AG10803 (cell line): ENCODE results near the gene NEURL2.
A peak's percentile ranks its signal among the peaks of the same experiment; 100 is the strongest.

Experiments
- DNase-seq: peaks from one replicate; pipeline ENCODE4 v3.0.0; 2010; ENCODE audit warnings: low read depth
- H3K4me3 ChIP-seq: 2 replicates; pipeline ENCODE4 v1.5.1; 2011; ENCODE audit warnings: mild to moderate bottlenecking, low read length, control low read depth
- TF ChIP-seq, protein P1 (sequence below): conservative IDR thresholded peaks from 2 replicates; pipeline ENCODE4 v1.5.1; 2011; ENCODE audit warnings: mild to moderate bottlenecking, low read length, control low read depth, inconsistent platforms

NEURL2 gene

DNA sequence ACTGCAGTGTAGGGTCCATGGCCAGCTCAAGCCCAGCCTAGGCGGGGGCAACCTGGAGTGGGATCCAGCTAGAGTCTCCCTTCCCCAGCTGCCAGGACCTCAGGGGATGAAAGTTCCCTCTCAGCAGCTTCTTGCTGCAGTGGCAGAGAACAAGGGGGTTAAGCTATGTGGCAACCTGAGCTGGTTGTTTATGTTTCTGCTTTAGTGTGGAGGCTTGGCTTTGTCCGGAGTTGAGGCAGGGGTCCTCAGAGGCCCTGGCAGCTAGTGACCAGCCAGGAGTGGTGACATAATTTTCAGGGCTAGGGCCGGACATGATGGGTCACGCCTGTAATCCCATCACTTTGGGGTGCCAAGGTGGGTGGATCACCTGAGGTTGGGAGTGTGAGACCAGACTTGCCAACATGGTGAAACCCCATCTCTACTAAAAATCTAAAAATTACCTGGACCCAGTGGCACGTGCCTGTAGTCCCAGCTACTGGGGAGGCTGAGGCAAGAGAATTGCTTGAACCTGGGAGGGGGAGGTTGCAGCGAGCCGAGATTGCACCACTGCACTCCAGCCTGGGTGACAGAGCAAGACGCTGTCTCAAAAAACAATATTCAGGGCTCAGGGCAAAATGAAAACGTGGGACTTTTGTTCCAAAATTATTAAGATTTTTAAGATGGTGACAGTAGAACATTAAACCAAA lies 35.0 kb upstream of the NEURL2 start:
- TF ChIP-seq, protein P1, sequence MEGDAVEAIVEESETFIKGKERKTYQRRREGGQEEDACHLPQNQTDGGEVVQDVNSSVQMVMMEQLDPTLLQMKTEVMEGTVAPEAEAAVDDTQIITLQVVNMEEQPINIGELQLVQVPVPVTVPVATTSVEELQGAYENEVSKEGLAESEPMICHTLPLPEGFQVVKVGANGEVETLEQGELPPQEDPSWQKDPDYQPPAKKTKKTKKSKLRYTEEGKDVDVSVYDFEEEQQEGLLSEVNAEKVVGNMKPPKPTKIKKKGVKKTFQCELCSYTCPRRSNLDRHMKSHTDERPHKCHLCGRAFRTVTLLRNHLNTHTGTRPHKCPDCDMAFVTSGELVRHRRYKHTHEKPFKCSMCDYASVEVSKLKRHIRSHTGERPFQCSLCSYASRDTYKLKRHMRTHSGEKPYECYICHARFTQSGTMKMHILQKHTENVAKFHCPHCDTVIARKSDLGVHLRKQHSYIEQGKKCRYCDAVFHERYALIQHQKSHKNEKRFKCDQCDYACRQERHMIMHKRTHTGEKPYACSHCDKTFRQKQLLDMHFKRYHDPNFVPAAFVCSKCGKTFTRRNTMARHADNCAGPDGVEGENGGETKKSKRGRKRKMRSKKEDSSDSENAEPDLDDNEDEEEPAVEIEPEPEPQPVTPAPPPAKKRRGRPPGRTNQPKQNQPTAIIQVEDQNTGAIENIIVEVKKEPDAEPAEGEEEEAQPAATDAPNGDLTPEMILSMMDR: no peak
- no peak for DNase-seq
- no peak overlapping the region for H3K4me3 ChIP-seq

DNA sequence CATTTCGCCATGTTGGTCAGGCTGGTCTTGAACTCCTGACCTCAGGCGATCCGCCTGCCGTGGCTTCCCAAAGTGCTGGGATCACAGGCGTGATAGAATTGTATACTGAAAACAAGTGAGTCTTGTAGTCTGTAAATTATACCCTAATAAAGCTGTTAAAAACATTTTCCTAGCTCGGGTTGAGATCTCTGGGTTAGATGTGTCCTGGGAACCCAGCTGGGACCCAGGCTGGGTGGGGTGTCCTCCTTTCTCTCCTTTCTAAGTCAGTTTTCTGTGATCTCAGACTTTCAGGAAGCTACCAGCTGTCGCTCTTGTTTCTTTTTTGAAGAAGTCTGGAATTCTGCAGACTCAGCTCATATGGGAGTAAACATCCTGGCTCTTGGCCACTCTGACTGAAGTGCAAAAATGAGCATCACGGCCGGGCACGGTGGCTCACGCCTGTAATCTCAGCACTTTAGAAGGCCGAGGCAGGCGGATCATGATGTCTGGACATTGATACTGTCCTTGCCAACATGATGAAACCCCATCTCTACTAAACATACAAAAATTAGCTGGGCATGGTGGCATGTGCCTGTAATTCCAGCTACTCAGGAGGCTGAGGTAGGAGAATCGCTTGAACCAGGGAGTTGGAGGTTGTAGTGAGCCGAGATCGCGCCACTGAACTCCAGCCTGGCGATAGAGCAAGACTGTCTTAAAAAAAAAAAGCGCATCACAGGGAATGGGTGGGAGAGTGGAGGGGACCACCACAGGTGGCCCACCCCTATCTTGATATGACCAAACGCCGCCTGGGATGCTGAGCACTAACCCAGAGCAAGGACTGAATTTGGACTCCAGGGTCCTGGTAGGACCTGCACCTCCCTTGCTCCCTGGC lies 33.6 kb upstream of the NEURL2 start:
- TF ChIP-seq, protein P1: no peak
- H3K4me3 ChIP-seq: peak overlapping the region; percentile 8; the same call in 1 of the 2 replicates
- peak; percentile 53 for DNase-seq

- TF ChIP-seq, protein P1: no peak
- DNase-seq: no peak
- no peak overlapping the region for H3K4me3 ChIP-seq
Measured at GRCh38 chr20:45921337-45922189, 30.6 kb upstream of the NEURL2 start.

- TF ChIP-seq, protein P1: no peak
- H3K4me3 ChIP-seq: no peak overlapping the region
- DNase-seq: no peak
Measured at GRCh38 chr20:45920462-45921336, 29.7 kb upstream of the NEURL2 start.

DNA sequence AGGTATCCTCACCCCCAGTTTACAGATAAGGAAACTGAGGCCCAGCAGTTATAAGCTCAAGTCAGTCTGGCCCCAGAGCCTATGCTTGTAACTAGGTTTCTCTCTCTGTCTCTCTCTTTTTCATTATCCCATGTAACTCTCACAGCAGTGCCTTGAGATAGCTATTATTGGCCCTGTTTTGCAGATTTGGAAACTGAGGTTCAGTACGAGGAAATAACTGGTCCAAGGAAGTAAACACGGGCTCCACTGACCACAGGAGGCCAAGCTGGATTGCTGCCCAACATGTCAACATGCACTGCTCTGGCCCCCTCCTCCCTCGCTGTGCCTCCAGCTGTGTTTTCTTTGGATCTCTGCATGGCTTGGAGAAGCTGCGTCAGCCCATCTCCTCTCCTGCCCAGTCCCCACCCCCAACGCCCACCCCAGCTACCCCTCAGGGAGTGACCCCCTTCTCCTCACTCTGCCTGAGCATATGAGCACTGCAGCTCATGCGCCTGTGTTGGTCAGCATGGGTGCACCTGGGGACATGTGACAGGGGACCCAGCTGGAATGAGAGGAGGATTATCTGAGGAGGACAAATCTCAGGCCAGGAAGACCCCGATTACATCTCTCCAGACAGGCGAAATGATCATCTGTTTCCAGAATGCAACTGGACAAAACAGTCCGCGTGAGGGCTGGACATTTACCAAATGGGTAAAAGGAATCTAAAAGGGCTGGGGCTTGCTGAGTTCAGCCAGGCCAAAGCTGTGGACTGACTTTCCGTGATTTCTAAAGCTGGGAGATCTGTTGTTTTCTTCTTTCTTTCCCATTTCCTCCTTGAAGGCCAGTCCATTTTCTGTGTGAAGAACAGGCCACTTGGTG lies 28.8 kb upstream of the NEURL2 start:
- H3K4me3 ChIP-seq: no peak overlapping the region
- TF ChIP-seq, protein P1: no peak
- peak; percentile 37 for DNase-seq
